Upper lobe of left lung (tissue), 4 donors: ENCODE data around the gene NPSR1.

Source experiments
- EP300 ChIP-seq, 4 donors: sonication (generic); formaldehyde crosslinking; IDR thresholded peaks; one replicate each; pipeline ENCODE4 v1.5.1; 2017; ENCODE audit warnings: antibody characterized with exemption in 4 of 4, control low read depth in 2 of 4
- POLR2A ChIP-seq, 4 donors: fragments of 450-650 bp; IDR thresholded peaks; one replicate each; pipeline ENCODE4 v1.5.1; 2016 to 2017; ENCODE audit warnings: antibody characterized with exemption in 4 of 4, mild to moderate bottlenecking in 2 of 4
- TF ChIP-seq, protein P1 (sequence below), 6 experiments: fragments of 450-650 bp in 4 of 6; fragments of 200-600 bp in 2 of 6; sonication (generic) in 2 of 6; IDR thresholded peaks; one replicate each; pipeline ENCODE4 v1.5.1; 2016 to 2019; ENCODE audit warnings: antibody characterized with exemption in 6 of 6

DNA sequence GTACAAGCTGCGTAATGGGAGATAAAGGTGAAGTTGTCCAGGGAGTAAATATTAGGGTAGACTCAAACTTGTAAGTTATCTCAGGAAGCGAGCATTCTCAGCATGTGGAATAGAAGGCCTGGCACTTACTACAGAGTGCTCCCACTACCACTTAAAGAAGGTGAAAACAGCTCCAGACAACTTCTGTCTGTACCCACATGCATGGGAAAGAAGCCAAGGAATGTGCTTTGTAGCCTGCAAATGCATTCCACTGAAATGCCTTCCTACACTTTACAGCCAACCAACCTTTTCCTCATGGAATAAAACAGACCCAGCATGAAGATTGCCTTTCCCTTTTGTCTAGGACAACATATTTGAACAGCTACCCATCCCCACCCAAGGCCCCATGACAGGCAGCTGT is 45.4 kb upstream of the NPSR1 start:
- TF ChIP-seq, protein P1, sequence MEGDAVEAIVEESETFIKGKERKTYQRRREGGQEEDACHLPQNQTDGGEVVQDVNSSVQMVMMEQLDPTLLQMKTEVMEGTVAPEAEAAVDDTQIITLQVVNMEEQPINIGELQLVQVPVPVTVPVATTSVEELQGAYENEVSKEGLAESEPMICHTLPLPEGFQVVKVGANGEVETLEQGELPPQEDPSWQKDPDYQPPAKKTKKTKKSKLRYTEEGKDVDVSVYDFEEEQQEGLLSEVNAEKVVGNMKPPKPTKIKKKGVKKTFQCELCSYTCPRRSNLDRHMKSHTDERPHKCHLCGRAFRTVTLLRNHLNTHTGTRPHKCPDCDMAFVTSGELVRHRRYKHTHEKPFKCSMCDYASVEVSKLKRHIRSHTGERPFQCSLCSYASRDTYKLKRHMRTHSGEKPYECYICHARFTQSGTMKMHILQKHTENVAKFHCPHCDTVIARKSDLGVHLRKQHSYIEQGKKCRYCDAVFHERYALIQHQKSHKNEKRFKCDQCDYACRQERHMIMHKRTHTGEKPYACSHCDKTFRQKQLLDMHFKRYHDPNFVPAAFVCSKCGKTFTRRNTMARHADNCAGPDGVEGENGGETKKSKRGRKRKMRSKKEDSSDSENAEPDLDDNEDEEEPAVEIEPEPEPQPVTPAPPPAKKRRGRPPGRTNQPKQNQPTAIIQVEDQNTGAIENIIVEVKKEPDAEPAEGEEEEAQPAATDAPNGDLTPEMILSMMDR (IDR thresholded peaks at IDR 0.05): no peak
- TF ChIP-seq POLR2A (IDR thresholded peaks at IDR 0.05) (no peak), EP300 (IDR thresholded peaks at IDR 0.05) (no peak)
